ENCODE results near the gene USP54.
A peak's percentile ranks its signal among the peaks of the same experiment; 100 is the strongest.
"Not testable (repeated sequence)": the region's sequence is repeated elsewhere in the genome, so short reads cannot be mapped to it uniquely, and the experiment has no call there.

Gene USP54

GRCh38 chr10:73589563-73590126 is 1.5 kb downstream of the USP54 start:
- no peak for DNase-seq

DNA sequence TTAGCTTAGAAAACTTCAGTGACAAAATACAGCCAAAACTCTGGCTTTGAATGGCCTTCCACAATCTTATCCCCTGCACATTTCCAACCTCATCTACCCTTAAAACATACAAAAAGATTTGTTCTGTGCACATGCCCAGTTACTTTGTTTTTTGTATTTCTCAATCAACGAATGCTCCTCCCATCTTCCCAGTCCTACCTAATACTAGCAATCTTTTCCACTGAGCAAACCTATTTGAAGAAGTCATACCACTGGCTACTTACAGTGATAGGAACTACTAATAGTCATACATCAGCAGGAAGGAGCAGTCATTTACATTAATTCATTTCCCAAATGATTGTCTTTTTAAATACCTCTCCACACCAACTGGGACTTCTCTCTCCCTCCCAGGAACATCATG is 2.5 kb downstream of the USP54 start:
- no peak for DNase-seq

GRCh38 chr10:73586583-73586984 is 4.6 kb downstream of the USP54 start:
- DNase-seq = peak; percentile 81

DNA sequence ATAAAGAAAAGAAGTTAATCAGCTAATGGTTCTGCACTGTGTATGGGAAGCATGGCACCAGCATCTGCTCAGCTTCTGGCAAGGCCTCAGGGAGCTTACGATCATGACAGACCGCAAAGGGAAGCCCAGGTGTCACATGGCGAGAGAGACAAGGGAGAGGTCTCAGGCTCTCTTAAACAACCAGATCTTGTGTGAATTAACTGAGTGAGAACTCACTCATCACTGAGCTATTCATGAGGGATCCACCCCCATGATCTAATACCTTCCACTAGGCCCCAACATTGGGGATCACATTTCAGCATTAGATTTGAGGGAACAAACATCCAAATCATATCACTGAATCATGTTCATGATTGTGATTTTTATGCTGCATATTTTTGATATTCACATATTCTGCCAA is 5.8 kb downstream of the USP54 start:
- peak; percentile 13 for DNase-seq

GRCh38 chr10:73584737-73585136 is 6.4 kb downstream of the USP54 start:
- DNase-seq = peak; percentile 62

GRCh38 chr10:73581918-73582317 is 9.2 kb downstream of the USP54 start:
- no peak for DNase-seq

DNA sequence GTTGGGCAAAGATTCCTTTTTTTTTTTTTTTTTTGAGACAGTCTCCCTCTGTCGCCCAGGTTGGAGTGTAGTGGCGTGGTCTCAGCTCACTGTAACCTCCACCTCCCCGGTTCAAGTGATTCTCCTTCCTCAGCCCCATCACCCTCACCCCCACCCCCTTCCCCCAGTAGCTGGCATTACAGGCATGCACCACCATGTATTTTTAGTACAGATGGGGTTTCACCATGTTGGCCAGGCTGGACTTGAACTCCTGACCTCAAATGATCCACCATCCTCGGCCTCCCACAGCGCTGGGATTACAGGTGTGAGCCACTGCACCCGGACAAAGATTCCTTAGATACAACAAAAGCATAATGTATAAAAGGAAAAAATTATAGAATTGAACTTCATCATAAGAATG is 12.2 kb downstream of the USP54 start:
- DNase-seq = not testable (repeated sequence)

DNA sequence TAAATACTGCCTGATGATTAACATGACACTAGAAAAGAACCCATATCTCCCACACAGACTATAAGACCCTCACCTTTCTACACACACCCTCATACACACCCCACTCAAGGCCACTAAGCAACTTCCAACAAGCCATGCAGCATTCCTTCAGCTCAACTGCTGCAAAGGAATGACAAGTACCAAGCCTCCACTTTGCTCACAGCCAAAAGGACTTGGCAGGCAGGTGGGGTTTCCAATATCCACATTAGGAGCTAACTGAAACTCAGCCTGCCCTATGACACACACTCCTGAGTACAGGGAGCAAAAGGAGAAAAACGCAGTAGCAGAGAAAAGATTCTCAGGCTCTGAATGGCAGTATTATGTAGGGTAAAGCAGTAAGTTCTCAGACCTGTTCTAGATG is 13.4 kb downstream of the USP54 start:
- DNase-seq = peak; percentile 31

DNA sequence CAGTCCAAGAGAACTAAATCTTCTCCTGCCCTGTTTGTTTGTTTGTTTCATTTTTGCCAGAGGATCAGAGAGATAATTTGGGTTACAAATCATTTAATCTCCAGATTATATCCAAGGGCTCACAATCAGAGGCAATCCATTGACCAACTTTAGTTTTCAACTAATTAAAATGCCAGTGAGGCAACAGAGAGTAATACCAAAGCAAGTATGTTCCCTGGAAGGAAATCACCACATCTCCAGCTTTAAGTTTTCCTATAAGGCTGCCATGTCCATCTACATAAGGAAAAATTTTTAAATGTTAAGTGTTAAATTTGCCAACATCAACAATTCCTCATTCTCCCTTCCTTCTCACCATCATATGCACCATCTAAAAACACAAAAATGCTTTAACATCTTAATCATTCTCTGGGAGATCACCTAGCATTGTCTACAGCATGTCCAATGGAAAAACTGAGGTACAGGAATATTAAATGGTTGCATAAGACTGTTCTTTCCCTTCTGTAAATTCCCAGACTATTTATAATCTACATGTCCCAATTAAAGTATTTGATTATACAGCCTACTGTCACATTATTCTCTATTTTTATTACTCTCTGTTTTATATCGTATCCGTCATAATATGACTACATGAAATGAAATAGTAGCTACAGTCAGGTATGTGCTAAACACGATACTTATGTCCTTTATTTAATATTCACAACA is 14.1 kb downstream of the USP54 start:
- peak; percentile 21 for DNase-seq

DNA sequence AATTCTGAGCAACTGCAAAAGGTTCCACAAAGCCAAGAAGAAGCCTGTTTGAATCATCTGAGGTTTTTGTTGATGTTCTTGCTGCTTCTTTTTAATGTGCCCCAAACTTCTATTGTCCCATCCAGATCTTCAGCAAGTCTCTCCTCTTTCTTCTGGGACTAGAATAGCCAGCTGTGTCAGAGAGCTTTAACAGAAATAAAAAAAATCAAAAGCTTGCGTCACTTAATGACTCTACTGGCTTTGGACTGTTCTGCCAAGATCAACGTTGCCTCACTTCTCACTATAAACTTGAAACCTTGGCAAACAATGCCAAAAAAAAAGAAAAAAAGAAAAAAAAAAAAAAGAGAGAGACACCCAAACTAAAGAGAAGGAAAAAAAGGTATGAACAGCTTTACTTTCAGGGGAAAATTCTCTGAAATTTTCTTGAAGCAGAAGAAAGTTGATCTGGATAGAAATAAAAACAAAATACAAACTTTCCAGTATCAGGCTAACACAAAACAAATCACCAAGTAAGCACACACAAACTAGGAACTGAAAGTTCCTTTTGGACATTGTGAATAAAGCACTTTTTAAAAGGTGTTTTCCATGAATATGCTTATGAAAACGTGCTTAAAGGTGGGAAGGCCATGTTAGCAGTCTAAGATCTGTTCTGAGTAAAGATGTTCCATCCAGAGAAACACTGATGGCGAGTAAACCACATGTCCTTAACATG is 14.8 kb downstream of the USP54 start:
- DNase-seq = peak; percentile 78

GRCh38 chr10:73567025-73567424 is 24.1 kb downstream of the USP54 start:
- not testable (repeated sequence) for DNase-seq

GRCh38 chr10:73561192-73561591 is 29.9 kb downstream of the USP54 start:
- DNase-seq = no peak

GRCh38 chr10:73559590-73559989 is 31.6 kb downstream of the USP54 start:
- DNase-seq = peak; percentile 22

DNA sequence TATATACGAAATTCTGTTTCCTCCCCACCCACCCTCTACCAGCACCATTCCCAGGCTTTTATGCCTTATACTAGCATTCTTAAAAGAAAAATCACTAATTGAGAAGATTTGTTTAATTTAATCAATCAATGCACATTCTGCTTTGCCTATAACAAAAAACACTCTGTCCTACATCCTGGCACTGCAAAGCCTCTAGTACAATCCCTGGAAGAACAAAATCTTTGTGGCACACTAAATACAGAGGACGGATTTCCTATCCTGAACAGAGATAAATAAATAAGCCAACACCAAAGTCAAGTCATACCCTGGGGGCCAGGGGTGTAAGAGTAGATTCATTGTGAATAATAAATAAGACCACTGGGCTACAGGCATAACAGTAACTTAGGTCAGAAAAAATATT is 34.3 kb downstream of the USP54 start:
- DNase-seq = no peak

DNA sequence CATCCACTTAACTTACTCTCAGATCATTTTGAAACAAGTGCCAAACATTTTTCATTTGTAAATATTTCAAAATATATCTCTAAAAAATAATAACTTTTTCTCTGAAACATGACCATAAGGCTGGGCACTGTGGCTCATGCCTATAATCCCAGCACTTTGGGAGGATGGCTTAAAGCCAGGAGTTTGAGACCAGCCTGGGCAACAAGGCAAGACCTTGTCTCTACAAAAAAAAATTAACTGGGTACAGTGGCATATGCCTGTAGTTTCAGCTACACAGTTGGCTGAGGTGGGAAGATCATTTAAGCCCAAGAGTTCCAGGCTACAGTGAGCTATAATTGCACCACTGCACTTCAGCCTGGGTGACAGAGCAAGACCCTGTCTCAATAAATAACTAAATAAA is 36.4 kb downstream of the USP54 start:
- DNase-seq = no peak

DNA sequence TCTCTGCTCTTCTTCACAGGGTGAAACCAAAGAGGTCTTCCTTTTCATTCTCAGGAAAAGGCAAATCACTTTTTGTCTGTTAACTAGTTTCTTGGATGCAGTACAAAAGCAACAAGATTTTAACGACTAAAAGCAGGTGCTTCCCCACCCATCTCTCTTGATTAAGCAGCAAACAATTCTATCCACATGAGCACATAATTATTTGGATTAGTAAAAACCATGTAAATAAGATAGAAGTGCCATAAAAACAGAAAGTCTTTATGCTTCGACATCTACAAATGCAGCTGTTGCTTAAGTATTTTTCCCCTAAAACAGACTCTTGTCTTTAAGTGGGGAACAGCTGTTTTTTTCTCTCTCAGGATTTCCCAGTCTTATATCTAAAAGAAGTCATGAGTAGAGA is 37.4 kb downstream of the USP54 start:
- DNase-seq = no peak

DNA sequence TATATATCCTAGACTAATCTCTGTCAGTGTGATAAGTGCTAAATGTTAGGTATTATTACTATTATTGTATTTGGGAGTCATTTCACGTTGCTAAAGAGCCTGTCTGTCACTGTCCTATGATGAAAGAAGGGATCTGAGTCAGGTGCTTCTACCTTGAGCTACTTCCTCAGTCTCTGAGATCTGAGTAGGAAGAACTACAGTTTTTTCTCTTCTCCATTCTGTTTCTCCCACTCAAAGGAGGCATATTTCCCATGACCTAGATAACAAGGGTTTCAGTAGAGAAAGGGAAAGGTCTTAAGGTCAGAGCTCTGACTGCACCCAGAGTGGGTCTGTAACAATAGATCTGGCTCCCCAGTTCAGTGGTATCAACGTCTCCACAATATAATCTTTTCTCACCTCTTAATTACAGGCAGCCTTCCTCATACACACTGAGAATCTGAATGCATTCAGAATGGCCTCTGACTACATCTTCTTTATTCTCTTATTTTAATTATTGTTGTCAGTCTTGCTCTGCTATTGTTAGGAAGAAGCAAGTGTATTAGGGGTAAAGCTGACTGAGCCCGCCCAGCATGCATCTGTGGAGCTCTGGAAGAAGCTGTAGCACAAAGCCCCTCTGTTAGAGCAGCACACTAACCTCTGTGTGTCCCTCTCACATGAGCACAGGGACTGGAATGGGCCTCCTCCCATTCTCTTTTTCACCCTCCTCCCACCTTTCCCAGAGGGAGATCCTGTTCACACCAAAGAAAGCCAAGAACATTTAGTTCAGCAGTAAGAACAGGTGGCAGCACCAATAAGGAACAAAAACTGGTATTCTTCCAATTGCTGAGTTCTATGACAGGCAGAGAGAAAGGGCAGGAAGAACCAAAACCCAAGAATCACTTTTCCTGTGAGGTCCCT is 38.1 kb downstream of the USP54 start:
- no peak for DNase-seq

DNA sequence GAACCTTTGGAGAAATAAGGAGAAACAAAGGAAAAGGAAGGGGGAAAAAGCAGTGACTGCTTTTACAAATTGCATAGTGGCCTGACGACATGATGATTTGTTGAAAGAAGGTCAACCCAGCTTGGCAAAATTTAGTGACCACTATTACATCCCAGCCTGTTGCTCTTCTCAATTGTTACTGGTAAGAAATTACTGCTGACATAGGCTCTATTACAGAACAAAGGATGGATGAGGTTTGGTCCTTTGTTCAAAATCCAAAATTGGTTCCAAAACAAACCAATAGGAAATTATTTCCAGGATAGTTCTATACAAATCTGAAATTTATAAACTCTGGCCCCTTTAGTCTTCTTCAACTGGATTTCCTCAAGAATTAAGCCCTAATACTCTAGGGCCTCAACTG is 39.6 kb downstream of the USP54 start:
- DNase-seq = no peak

GRCh38 chr10:73545357-73545756 is 45.8 kb downstream of the USP54 start:
- no peak for DNase-seq

- no peak for DNase-seq
These were observed 53.4 kb downstream of the USP54 start for GRCh38 chr10:73537709-73538108.

GRCh38 chr10:73537288-73537687 is 53.9 kb downstream of the USP54 start:
- no peak for DNase-seq

GRCh38 chr10:73534857-73535256 is 56.3 kb downstream of the USP54 start:
- no peak for DNase-seq

Data from fibroblast of upper back skin (primary cell).